Lung (tissue), 12 donors: ENCODE results near the gene TP53RK. TPM values are rescaled to one million over a fixed set of nuclear protein-coding genes. Genes with fewer than 3 reads are reported as not detected.

Experiments
- ATAC-seq: fragments of 200-7000 bp; cut with Tn5 transposase; one replicate; pipeline ENCODE4 v1.9.1; 2020; ENCODE audit warnings: moderate number of reproducible peaks; ENCODE audit not compliant: insufficient read depth, low FRiP score
- DNase-seq, 3 donors: peaks; one replicate each; pipeline ENCODE4 v3.0.0-alpha.2; 2013 to 2017
- H3K27ac ChIP-seq, 2 donors: one replicate each; pipeline ENCODE4 v1.5.1; 2013; ENCODE audit warnings: mild to moderate bottlenecking in 2 of 2, moderate library complexity in 2 of 2, control low read depth in 1 of 2, inconsistent platforms in 1 of 2, low read depth in 1 of 2, low read length in 1 of 2
- H3K27me3 ChIP-seq, 3 donors: one replicate each; pipeline ENCODE4 v1.5.1; 2013; ENCODE audit warnings: low read length in 2 of 3; ENCODE audit not compliant: control insufficient read depth in 3 of 3, insufficient read depth in 3 of 3
- H3K36me3 ChIP-seq, 4 donors: one replicate each; pipeline ENCODE4 v1.5.1; 2013; ENCODE audit warnings: low read length in 4 of 4, mild to moderate bottlenecking in 1 of 4, moderate library complexity in 1 of 4; ENCODE audit not compliant: control insufficient read depth in 4 of 4, insufficient read depth in 4 of 4
- H3K4me1 ChIP-seq, 5 donors: one replicate each; pipeline ENCODE4 v1.5.1; 2013; ENCODE audit warnings: low read length in 5 of 5, mild to moderate bottlenecking in 2 of 5, moderate library complexity in 1 of 5; ENCODE audit not compliant: control insufficient read depth in 5 of 5, insufficient read depth in 5 of 5
- H3K4me3 ChIP-seq: one replicate; pipeline ENCODE4 v1.5.1; 2013; ENCODE audit warnings: mild to moderate bottlenecking, control low read depth, moderate library complexity
- H3K9ac ChIP-seq, 2 donors: one replicate each; pipeline ENCODE4 v1.5.1; 2013; ENCODE audit warnings: low read length in 2 of 2, control low read depth in 1 of 2; ENCODE audit not compliant: insufficient read depth in 1 of 2
- H3K9me3 ChIP-seq, 4 donors: one replicate each; pipeline ENCODE4 v1.5.1; 2013; ENCODE audit warnings: low read length in 3 of 4, mild to moderate bottlenecking in 1 of 4, moderate library complexity in 1 of 4; ENCODE audit not compliant: control insufficient read depth in 4 of 4, insufficient read depth in 3 of 4
- CTCF ChIP-seq: IDR thresholded peaks from 2 replicates; pipeline ENCODE4 v1.5.1; 2012; ENCODE audit warnings: mild to moderate bottlenecking; ENCODE audit errors: control extremely low read depth, extremely low read depth
- WGBS, 2 donors: extraction: QIAGEN DNeasy Blood & Tissue Kit; methylation state at CpG; one replicate each; pipeline ENCODE4 v1.1.7; 2013; 5-methylcytosine and 5-hydroxymethylcytosine counted together
- polyA plus RNA-seq, 2 donors: library from polyadenylated mRNA; stranded (reverse); fragments of 200-250 nt; gene quantifications; one replicate each; pipeline ENCODE4 v1.2.1, GENCODE V29; 2013
- total RNA-seq, 2 donors: library from RNA; depleted of rRNA in 1 of 2; stranded (reverse); fragments of >200 nt in 1 of 2; gene quantifications; one replicate each; pipeline ENCODE4 v1.2.1, GENCODE V29; 2014 to 2021
- donor health status: control.
- donor health status: control.
- donor health status: Bipolar disorder and iron deficiency.
- donor health status: healthy.
- donor health status: DM: yes; HTN: yes; CAD: no.

The TP53RK gene
- total and polyA plus RNA-seq, 4 donors: 11.6 to 15.7 (median 12.5) TPM

- no peak for ATAC-seq
- no peak for TF ChIP-seq CTCF
- H3K4me3 ChIP-seq: no peak overlapping the region
- H3K4me1 ChIP-seq: peaks cover 0 to 2% (median 0%) of the 10 kb centered on the region in 5 donors
- no peaks in the 10 kb centered on the region for H3K9me3 ChIP-seq
- no peak for DNase-seq
- H3K27ac ChIP-seq: no peak overlapping the region
- H3K27me3 ChIP-seq: peaks cover 0 to 10% (median 3%) of the 10 kb centered on the region in 3 donors
- no peak overlapping the region for H3K9ac ChIP-seq
- WGBS, 2 donors: 90 to 98% methylated on average over 3 of the region's 3 CpGs
- H3K36me3 ChIP-seq: no peaks in the 10 kb centered on the region
These were observed 42.4 kb downstream of the TP53RK start for GRCh38 chr20:46646659-46647380.

- TF ChIP-seq CTCF: no peak
- H3K4me3 ChIP-seq: no peak overlapping the region
These were observed 43.1 kb downstream of the TP53RK start for GRCh38 chr20:46646122-46646521.

GRCh38 chr20:46644733-46645132, 44.5 kb downstream of the TP53RK start:
- no peak overlapping the region for H3K4me3 ChIP-seq
- no peak overlapping the region for H3K9ac ChIP-seq
- DNase-seq: no peak
- H3K27me3 ChIP-seq: no peaks in the 10 kb centered on the region
- H3K4me1 ChIP-seq: no peaks in the 10 kb centered on the region
- no peak for ATAC-seq
- TF ChIP-seq CTCF: no peak
- WGBS, 2 donors: 88 to 91% methylated on average over 1 of the region's 1 CpG
- no peaks in the 10 kb centered on the region for H3K9me3 ChIP-seq
- no peaks in the 10 kb centered on the region for H3K36me3 ChIP-seq
- H3K27ac ChIP-seq: no peak overlapping the region

More at GRCh38 chr20:46646122-46646521, 43.1 kb downstream of the TP53RK start:
- DNase-seq (no peak), ATAC-seq (no peak)
- H3K9ac ChIP-seq: no peak overlapping the region
- H3K9me3 ChIP-seq: no peaks in the 10 kb centered on the region
- H3K27ac ChIP-seq: no peak overlapping the region
- peaks cover 0 to 5% (median 0%) of the 10 kb centered on the region in 3 donors for H3K27me3 ChIP-seq
- no peaks in the 10 kb centered on the region for H3K36me3 ChIP-seq
- peaks cover 0 to under 1% (median 0%) of the 10 kb centered on the region in 5 donors for H3K4me1 ChIP-seq
- 74 to 80% methylated on average over 4 of the region's 4 CpGs for WGBS, 2 donors
